GM21576 (cell line): ENCODE results near the gene HAVCR2.
"Not testable (repeated sequence)": the region's sequence is repeated elsewhere in the genome, so short reads cannot be mapped to it uniquely, and the experiment has no call there.

Experiments used
- ATAC-seq: cut with Tn5 transposase; IDR thresholded peaks from one replicate; pipeline ENCODE4 v1.9.1; 2021; ENCODE audit warnings: mild to moderate bottlenecking, moderate library complexity; ENCODE audit not compliant: unreplicated experiment

Gene HAVCR2

GRCh38 chr5:157100140-157100679 lies 8.6 kb downstream of the HAVCR2 start:
- peak; percentile 47 for ATAC-seq

DNA sequence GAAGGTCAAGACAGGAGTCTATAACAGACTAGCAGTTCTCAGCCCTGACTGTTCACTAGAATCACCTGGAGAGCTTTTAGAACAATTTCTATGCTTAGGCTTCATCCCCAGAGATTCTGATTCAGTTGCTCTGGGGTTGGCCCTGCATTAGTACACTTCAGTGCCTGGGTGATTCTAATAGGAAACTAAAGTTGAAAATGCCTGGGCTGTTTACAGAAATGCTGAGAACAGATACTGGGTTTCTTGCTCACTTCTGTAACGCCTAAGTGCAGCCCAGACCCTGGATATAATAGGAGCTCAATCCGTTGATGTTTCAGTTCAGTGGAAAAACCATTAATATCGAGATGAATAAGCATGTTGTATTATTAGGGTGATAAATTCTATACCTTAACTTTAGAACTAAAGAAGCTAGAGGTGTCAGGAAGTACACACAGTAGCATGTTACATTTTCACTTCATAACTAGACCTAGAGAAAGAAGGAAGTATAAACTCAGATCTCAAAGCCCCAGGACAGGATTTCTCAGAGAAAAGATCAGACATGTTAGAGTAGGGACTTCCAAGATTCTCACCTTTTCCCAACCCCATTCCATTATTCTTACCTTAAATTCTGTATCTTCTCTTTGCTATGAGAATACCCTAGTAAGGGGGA lies 20.4 kb downstream of the HAVCR2 start:
- peak; percentile 79 for ATAC-seq

GRCh38 chr5:157086751-157087359 lies 22.0 kb downstream of the HAVCR2 start:
- ATAC-seq, result no peak

DNA sequence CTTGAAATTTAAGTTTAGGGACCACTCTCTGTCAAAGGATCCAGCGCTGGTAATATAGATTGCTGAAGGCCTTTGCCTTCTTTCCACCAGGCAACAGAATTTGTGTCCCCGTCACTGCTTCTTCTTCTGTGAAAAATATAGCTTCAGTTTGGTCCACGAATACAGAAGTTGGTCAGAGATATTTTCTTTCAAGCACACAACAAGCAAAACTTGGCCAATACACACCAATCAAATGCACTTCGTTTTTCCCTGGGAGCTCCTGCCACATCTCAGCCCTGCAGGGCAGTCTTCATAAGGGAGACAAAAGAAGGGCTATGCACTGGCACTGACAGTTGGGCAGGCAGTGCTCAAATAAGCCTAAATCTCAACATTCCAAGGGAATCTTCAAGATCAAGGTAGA lies 22.9 kb downstream of the HAVCR2 start:
- no peak for ATAC-seq

DNA sequence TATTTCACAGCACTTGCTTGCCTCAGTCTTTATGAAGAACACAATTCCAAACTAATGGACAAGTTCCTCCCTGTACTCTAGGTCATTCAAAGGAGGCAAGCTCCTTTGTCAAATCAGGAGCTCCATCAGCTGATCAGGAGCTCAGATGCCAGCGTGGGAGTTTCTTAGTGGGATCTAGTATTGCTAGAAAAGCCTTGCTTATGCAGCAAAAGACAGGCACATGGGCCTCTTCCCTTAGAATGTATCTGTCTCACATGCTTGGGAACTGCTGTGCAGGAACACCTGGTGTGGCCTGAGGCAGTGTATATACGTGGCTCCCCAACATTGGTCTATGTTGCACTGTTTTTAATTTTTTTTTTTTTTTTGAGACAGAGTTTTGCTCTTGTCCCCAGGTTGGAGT lies 28.6 kb downstream of the HAVCR2 start:
- ATAC-seq, result no peak

DNA sequence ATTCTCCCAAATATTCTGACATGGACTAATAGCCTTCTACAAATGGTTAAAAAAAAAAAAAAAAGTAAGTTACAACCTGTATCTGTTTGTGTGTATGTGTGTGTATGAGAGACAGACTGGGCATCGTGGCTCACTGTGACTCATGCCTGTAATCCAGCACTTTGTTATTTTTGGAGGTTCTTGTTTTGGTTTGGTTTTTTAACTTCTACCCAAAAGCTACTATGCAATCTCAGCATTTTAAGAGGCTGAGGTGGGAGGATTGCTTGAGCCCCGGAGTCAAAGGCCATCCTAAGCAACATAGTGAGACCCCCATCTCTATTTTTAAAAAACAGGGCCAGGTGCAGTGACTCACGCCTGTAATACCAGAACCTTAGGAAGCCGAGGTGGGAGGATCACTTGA lies 32.3 kb downstream of the HAVCR2 start:
- no peak for ATAC-seq

DNA sequence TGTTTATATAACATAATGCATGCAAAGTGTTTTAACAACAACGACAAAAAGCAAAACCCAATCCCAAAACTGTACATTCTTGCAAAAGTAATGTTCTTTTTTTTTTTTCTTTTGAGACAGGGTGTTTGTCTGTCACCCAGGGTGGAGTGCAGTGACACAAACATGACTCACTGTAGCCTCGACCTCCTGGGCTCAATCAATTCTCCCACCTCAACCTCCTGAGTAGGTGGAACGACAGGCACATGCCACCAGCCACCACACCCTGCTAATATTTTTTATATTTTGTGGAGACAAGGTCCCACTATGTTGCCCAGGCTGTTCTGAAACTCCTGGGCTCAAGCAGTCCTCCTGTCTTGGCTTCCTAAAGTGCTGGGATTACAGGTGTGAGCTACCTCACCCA lies 36.3 kb downstream of the HAVCR2 start:
- ATAC-seq, result no peak

GRCh38 chr5:157069949-157070348 lies 38.9 kb downstream of the HAVCR2 start:
- no peak for ATAC-seq

DNA sequence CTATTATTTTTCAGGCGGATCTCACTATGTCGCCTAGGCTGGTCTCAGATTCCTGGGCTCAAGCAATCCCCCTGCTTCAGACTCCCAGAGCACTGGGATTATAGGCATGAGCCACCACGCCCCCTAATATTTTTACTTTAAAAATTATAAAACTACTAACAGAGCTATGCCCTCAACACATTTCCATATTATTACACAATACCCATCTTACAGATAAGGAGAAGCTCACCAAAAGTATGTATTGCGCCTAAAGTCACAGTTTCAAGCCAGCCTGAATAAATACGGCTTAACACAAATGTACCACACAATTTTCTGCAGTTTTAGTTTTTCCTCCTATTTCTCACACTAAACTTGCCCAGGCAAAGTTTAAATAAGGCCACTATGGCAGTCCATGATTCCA lies 40.1 kb downstream of the HAVCR2 start:
- ATAC-seq, result no peak

DNA sequence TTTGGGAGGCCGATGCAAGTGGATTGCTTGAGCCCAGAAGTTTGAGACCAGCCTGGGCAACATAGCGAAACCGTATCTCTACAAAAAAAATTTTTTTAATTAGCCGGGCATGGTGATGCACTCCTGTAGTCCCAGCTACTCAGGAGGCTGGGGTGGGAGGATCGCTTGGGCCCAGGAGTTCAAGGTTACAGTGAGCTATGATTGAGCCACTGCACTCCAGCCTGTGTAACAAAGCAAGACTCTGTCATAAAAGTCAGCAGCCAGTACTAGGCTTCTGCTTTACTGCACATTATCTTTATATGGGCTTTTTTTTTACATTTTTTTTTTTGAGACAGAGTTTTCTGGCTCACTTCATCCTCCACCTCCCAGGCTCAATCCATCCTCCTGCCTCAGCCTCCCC lies 40.5 kb downstream of the HAVCR2 start:
- no peak for ATAC-seq

- no peak for ATAC-seq
Observed at GRCh38 chr5:157067005-157067404, 41.8 kb downstream of the HAVCR2 start.

DNA sequence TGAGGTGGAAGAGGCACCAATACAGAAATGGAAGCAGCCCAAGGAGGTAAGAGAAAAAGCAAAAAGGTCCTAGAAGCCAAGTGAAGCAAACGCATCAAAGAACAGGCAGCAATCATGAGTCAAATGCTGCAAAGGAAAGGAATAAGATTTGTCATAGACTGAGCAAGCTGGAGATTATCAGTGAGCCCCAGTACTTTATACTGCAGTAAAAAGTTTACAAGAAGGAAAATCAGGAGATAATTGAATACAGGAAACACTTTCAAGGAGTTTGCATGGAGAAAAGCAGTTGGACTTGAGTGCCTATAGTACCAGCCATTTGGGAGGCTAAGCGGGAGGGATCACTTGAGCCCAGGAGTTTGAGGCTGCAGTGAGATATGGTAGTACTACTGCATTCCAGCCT lies 42.8 kb downstream of the HAVCR2 start:
- ATAC-seq, result no peak

DNA sequence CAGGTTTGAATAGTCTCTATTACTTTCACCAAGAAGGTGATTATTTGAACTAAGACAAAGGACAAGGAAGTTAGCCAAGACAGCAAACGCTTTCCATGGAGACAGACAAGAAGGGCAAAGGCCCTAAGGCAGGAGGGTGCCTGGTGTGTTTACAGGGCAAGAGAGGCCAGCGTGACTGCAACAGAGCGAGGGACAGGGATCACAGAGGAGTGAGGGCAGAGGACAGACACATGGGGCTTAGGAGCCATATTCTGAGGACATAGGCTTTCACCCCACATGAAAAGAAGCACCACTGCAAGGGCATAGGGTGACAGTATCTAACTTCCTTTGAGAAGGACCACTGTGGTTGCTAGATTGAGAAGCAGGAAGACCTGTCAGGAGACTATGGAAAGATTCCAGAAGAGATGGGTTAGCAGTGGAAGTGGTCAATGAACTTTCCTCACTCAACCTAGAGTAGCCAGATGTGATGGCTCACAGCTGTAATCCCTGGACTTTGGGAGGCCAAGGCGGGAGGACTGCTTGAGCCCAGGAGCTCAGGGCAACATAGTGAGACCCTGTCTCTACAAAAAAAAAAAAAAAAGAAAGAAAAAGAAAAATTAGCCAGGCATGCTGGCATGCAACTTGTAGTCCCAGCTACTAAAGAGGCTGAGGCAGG lies 44.9 kb downstream of the HAVCR2 start:
- ATAC-seq, result no peak

DNA sequence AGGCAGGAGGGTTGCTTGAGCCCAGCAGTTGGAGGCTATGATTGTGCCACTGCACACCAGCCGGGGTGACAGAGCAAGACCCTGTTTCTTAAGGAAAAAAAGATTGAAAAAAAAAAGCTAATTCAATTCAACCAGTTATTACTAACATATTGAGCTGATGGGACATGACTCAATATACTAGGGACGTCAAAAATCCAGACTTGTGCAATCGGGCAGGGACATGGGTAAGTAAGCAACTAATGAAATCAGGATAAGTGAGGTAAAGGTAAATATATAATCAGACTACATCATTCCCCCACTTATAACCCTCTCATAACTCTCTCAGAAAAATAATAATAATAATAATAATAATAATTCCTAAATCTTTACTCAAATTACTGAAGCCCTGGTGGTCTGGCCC lies 49.0 kb downstream of the HAVCR2 start:
- no peak for ATAC-seq

DNA sequence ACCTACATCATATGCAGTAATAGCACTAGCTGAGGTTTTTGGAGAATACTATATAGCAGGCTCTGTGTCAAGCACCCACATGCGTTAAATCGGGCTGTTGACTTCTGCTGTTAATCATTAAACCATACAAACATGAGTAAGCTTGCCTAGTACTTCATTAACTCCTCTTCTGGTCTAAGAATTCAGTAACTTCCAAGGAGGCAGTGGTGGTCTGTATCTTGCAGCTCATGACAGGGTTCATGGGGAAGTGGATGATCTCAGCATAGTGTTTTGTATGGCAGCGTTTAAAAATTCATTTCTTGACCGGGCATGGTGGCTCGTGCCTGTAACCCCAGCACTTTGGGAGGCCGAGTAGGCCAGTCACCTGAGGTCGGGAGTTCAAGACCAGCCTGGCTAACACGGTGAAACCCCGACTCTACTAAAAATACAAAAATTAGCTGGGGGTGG lies 49.7 kb downstream of the HAVCR2 start, which contains the start of gene HAVCR1:
Gene HAVCR1, minus strand, starts transcription at position 24 of the 447 bp plus-strand sequence. CDS start 1,173 bp downstream, outside the sequence.
- ATAC-seq, result no peak

GRCh38 chr5:157057459-157058370 lies 51.1 kb downstream of the HAVCR2 start:
- ATAC-seq, result no peak

DNA sequence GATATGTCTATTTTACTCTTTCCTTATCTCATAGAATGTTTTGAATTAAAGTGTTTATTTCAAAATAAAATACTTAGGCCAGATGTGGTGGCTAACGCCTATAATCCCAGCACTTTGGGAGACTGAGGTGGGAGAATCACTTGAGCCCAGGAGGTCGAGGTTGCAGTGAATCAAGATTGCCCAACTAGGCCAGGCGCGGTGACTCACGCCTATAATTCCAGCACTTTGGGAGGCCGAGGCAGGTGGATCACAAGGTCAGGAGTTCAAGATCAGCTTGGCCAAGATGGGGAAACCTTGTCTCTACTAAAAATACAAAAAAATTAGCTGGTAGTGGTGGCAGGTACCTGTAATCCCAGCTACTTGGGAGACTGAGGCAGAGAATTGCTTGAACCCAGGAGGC lies 52.0 kb downstream of the HAVCR2 start:
- ATAC-seq, result not testable (repeated sequence)

- ATAC-seq, result no peak
Observed at GRCh38 chr5:157051604-157052245, 57.1 kb downstream of the HAVCR2 start.

DNA sequence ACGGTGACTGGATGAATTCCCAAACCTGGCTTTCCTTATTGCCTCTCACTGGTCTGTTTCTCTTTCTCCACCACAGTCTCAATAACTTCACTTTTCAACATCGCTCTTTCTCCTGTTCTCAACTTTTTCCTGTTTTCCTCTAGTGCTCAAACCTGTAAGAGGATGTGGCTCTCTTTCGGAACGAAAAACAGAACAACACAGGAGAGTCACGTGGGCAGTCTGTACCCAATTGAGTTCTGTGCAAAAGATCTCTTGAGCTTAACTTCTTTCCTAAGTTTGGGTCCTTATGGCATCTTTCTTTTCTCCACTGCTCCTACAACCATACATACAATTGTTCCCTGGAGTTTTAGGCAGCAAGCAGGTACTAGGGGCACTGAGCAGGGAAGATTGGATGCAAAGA lies 58.8 kb downstream of the HAVCR2 start:
- ATAC-seq, result no peak

GRCh38 chr5:157049605-157050004 lies 59.2 kb downstream of the HAVCR2 start:
- ATAC-seq, result no peak
